HepG2 (cell line): Measurements from ENCODE around the gene S100A5. TPM values are rescaled to one million over a fixed set of nuclear protein-coding genes. Genes with fewer than 3 reads are reported as not detected.

Experiments used
- ARID4A ChIP-seq: sonication (generic); formaldehyde crosslinking; IDR thresholded peaks from 2 replicates; pipeline ENCODE4 v1.5.0; 2020; ENCODE audit warnings: mild to moderate bottlenecking, missing genetic modification reagents, borderline replicate concordance
- ATF2 ChIP-seq: sonication (generic); formaldehyde crosslinking; IDR thresholded peaks from 2 replicates; pipeline ENCODE4 v1.4.0; 2020; ENCODE audit warnings: missing genetic modification reagents
- ATM ChIP-seq: fragments of 450-650 bp; IDR thresholded peaks from 2 replicates; pipeline ENCODE4 v1.7.1; 2017; ENCODE audit warnings: mild to moderate bottlenecking, borderline replicate concordance
- DMAP1 ChIP-seq: IDR thresholded peaks from 2 replicates; pipeline ENCODE4 v1.6.1; 2016
- FIP1L1 ChIP-seq: fragments of 200-400 bp; formaldehyde crosslinking; IDR thresholded peaks from 2 replicates; pipeline ENCODE4 v1.6.1; 2018; ENCODE audit warnings: low read depth, mild to moderate bottlenecking, low read length, moderate library complexity, borderline replicate concordance; ENCODE audit not compliant: insufficient read depth
- POGZ ChIP-seq: sonication (generic); formaldehyde crosslinking; IDR thresholded peaks from 2 replicates; pipeline ENCODE4 v1.4.0; 2020; ENCODE audit warnings: mild to moderate bottlenecking, missing genetic modification reagents
- PRDM10 ChIP-seq: sonication (generic); formaldehyde crosslinking; IDR thresholded peaks from 2 replicates; pipeline ENCODE4 v1.4.0; 2020; ENCODE audit warnings: low read depth, missing genetic modification reagents
- TFDP2 ChIP-seq: sonication (generic); formaldehyde crosslinking; IDR thresholded peaks from 2 replicates; pipeline ENCODE4 v1.4.0; 2020; ENCODE audit warnings: missing genetic modification reagents
- ZFY ChIP-seq: sonication (generic); formaldehyde crosslinking; IDR thresholded peaks from 2 replicates; pipeline ENCODE4 v1.4.0; 2020; ENCODE audit warnings: missing genetic modification reagents
- ZMYM3 ChIP-seq: sonication (generic); formaldehyde crosslinking; IDR thresholded peaks from 2 replicates; pipeline ENCODE4 v1.5.1; 2020; ENCODE audit warnings: mild to moderate bottlenecking, missing genetic modification reagents
- ZNF17 ChIP-seq: sonication (generic); formaldehyde crosslinking; IDR thresholded peaks from 2 replicates; pipeline ENCODE4 v1.5.0; 2020; ENCODE audit warnings: mild to moderate bottlenecking, missing genetic modification reagents
- ZNF205 ChIP-seq: IDR thresholded peaks from 2 replicates; pipeline ENCODE4 v1.6.1; 2018; ENCODE audit warnings: missing biosample characterization, missing genetic modification reagents
- ZNF292 ChIP-seq: sonication (generic); formaldehyde crosslinking; IDR thresholded peaks from 2 replicates; pipeline ENCODE4 v1.8.1; 2022; ENCODE audit warnings: mild to moderate bottlenecking, low read depth, missing genetic modification reagents, borderline replicate concordance
- ZNF331 ChIP-seq: sonication (generic); formaldehyde crosslinking; IDR thresholded peaks from 2 replicates; pipeline ENCODE4 v1.4.0; 2020; ENCODE audit warnings: missing genetic modification reagents
- ZNF337 ChIP-seq: sonication (generic); formaldehyde crosslinking; IDR thresholded peaks from 2 replicates; pipeline ENCODE4 v1.5.1; 2020; ENCODE audit warnings: missing genetic modification reagents, low read depth, mild to moderate bottlenecking, borderline replicate concordance
- ZNF792 ChIP-seq: IDR thresholded peaks from 2 replicates; pipeline ENCODE4 v1.6.1; 2016
- ZSCAN21 ChIP-seq: sonication (generic); formaldehyde crosslinking; IDR thresholded peaks from 2 replicates; pipeline ENCODE4 v1.8.0; 2022; ENCODE audit warnings: mild to moderate bottlenecking, missing genetic modification reagents, moderate library complexity, borderline replicate concordance
- polyA plus RNA-seq, 8 experiments: library from polyadenylated mRNA; depleted of rRNA in 3 of 8; stranded (reverse) in 7 of 8; unstranded in 1 of 8; fragments of >200 nt; fragmentation: Illumina TruSeq in 4 of 8; extraction: Trizol in 4 of 8; gene quantifications; 2 replicates each; pipeline versions ENCODE4 v1.2.1 to v1.2.3, GENCODE V29; 2011 to 2016; ENCODE audit warnings: low read depth in 4 of 8, missing spikeins in 1 of 8, mixed read lengths in 1 of 8; ENCODE audit not compliant: insufficient read depth in 1 of 8
- total RNA-seq, 5 experiments: library from RNA; depleted of rRNA; stranded (reverse); fragments of >200 nt; fragmentation: Illumina TruSeq; extraction: Trizol; gene quantifications; 2 replicates each; pipeline ENCODE4 v1.2.3, GENCODE V29; 2016; ENCODE audit warnings: low read depth in 1 of 5

S100A5 gene
- total and polyA plus RNA-seq, 2 of the 13 experiments (the other 11 are each of a cell fraction or from before 2014, with no cell fraction given) = not detected

- 0 out of 2 replicates have a peak, but pooled peaks have one; percentile 23 for TF ChIP-seq PRDM10 (CRISPR knock-in tag)
- TF ChIP-seq ATM = no peak
- peak; percentile 22; the same call in 1 of the 2 replicates for TF ChIP-seq ARID4A (CRISPR knock-in tag)
- TF ChIP-seq ZNF17 (CRISPR knock-in tag) = no peak
- TF ChIP-seq TFDP2 (CRISPR knock-in tag) = 0 out of 2 replicates have a peak, but pooled peaks have one; percentile 39
- 0 out of 2 replicates have a peak, but pooled peaks have one; percentile 60 for TF ChIP-seq ZNF331 (CRISPR knock-in tag)
- peak; percentile 69; the same call in 1 of the 2 replicates for TF ChIP-seq ZSCAN21 (CRISPR knock-in tag)
- TF ChIP-seq ZNF792 = peak; percentile 82
- peak; percentile 56; the same call in 1 of the 2 replicates for TF ChIP-seq ZNF205 (CRISPR knock-in tag)
- peak; percentile 64; the same call in 1 of the 2 replicates for TF ChIP-seq ATF2 (CRISPR knock-in tag)
- 0 out of 2 replicates have a peak, but pooled peaks have one; percentile 28 for TF ChIP-seq ZNF292 (CRISPR knock-in tag)
- TF ChIP-seq DMAP1 (CRISPR knock-in tag) = peak; percentile 57; the same call in 1 of the 2 replicates
- TF ChIP-seq ZNF337 (CRISPR knock-in tag) = 0 out of 2 replicates have a peak, but pooled peaks have one; percentile 45
- peak; percentile 72; the same call in 1 of the 2 replicates for TF ChIP-seq ZFY (CRISPR knock-in tag)
- TF ChIP-seq POGZ (CRISPR knock-in tag) = peak; percentile 28; the same call in 1 of the 2 replicates
- TF ChIP-seq ZMYM3 (CRISPR knock-in tag) = peak; percentile 53; the same call in 1 of the 2 replicates
- no peak; the same call in 1 of the 2 replicates for TF ChIP-seq FIP1L1
Measured at GRCh38 chr1:153545067-153546055, 4.6 kb upstream of the S100A5 start, which contains the start of gene S100A4 (continued).
